Measurements from ENCODE around the gene GABBR2.

The GABBR2 gene

GRCh38 chr9:98721643-98722042, 12.9 kb upstream of the GABBR2 start:
- no peak overlapping the region for H3K4me3 ChIP-seq (ENCODE audit: low read length)
- TF ChIP-seq, protein P1, sequence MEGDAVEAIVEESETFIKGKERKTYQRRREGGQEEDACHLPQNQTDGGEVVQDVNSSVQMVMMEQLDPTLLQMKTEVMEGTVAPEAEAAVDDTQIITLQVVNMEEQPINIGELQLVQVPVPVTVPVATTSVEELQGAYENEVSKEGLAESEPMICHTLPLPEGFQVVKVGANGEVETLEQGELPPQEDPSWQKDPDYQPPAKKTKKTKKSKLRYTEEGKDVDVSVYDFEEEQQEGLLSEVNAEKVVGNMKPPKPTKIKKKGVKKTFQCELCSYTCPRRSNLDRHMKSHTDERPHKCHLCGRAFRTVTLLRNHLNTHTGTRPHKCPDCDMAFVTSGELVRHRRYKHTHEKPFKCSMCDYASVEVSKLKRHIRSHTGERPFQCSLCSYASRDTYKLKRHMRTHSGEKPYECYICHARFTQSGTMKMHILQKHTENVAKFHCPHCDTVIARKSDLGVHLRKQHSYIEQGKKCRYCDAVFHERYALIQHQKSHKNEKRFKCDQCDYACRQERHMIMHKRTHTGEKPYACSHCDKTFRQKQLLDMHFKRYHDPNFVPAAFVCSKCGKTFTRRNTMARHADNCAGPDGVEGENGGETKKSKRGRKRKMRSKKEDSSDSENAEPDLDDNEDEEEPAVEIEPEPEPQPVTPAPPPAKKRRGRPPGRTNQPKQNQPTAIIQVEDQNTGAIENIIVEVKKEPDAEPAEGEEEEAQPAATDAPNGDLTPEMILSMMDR (conservative IDR thresholded peaks at IDR 0.05; ENCODE audit: low read length): no peak
- no peak for DNase-seq (ENCODE audit: low read depth)

DNA sequence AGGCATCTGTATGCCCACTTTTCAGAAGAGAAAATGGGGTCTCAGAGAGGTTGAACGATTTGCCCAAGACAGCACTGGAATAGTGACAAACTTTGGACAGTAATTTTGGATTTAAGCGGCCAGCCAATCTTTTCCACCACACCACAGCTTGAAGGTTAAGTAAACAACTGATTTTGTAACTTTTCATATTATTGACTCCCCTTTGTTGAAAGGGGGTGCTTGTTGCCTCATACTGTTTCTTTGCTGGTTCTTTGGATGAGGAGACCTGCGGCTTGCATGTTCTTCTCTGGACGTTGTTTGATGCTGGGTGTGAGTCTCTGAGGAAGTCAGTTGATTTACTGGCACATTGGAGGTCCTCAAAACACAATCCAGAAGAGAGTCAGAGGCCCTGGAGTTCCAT, 11.7 kb upstream of the GABBR2 start:
- TF ChIP-seq, protein P1 (conservative IDR thresholded peaks at IDR 0.05; ENCODE audit: low read length): no peak
- no peak overlapping the region for H3K4me3 ChIP-seq (ENCODE audit: low read length)
- DNase-seq (ENCODE audit: low read depth): no peak

GRCh38 chr9:98719055-98719454, 10.3 kb upstream of the GABBR2 start:
- TF ChIP-seq, protein P1 (conservative IDR thresholded peaks at IDR 0.05; ENCODE audit: low read length): no peak
- H3K4me3 ChIP-seq (ENCODE audit: low read length): no peak overlapping the region
- DNase-seq (ENCODE audit: low read depth): peak; percentile 46

DNA sequence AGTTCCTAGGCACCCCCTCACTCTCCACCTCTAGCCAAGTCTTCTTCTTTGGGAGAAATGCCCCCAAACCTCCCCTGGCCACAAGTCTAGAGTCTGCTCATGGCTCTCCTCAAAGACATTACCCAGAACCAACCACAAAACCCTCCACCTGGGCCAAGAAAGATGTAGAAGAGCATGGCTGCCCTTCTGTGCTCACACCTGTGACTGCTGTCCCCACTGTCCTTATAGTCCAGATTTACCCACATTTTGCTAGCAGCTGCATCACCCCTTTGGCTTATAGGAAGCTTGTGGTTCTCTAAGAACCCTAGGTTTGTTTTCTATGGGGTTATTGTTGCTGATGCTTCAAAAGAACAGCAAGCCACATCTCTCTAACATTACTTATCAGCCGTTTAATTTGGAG, 6.1 kb upstream of the GABBR2 start:
- H3K4me3 ChIP-seq (ENCODE audit: low read length): no peak overlapping the region
- no peak for DNase-seq (ENCODE audit: low read depth)
- TF ChIP-seq, protein P1 (conservative IDR thresholded peaks at IDR 0.05; ENCODE audit: low read length): no peak

DNA sequence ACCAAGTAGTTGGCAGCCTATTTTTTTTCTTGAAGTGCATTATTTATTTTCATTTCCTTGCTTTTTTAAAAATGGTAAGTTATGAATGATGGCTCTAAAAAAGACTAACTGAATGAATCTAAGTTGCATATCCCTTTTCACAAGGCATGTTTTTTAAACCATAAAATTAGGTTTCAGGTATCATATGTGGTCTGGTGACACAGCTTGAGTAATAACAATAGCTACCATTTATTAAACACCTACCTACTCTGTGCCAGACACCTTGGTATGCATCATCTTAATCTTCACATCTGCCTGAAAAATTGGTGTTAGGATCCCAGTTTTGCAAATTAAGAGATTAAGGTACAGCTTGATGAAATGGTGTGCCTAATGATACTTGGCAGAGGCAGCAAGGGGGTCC, 4.3 kb upstream of the GABBR2 start:
- no peak for DNase-seq (ENCODE audit: low read depth)
- H3K4me3 ChIP-seq (ENCODE audit: low read length): no peak overlapping the region
- TF ChIP-seq, protein P1 (conservative IDR thresholded peaks at IDR 0.05; ENCODE audit: low read length): no peak

DNA sequence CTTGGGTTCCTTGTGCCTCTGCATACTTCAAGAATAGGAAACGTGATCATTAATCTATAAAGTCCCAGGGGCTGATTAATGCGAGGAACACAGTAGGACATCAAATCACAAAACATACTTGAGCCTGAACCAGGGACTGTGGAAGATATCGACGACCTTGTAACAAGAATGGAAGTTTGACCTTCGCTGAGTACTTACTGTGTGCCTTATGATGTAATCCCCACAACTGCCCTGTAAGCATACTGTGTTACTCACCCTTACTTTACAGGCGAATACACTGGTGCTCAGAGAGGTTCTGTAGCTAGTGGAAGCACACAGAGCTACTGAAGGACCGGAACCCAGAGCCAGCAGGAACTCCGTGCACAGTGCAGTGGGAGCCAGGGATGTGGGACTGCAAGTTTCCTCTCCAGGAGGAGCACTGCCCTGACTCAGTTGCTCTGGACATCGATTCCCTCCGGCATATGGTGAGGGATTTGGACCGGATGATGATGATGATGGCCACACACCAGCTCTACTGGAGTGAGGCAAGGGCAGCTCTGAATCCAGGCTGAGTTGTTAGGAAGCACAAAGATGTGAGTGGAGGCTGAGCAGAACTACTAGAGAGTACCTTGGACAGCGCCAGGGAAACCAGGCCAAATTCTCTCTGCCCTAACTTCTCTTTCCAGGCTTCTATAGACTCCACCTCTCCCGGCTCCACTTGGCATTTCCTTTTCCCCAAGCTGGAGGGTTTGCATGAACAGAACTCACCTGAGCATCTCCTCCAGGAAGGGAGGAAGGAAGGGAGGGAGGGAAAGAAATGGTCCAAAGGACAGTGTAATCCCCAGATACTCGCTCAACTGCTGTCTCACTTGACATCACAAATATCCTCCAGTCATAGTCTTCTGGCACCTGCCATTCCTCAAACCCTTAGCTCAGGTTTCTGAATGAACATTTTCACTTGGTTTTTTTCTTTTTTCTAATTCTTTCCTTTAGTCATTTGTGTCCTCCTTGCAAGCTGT, 1.5 kb upstream of the GABBR2 start:
- TF ChIP-seq, protein P1 (conservative IDR thresholded peaks at IDR 0.05; ENCODE audit: low read length): no peak
- peak; percentile 66 for DNase-seq (ENCODE audit: low read depth)
- no peak overlapping the region for H3K4me3 ChIP-seq (ENCODE audit: low read length)

All from AG10803 (cell line).